IPS DF 6.9 (cell line): ENCODE measurements around the gene NEDD4L.

ENCODE experiments used
- DNase-seq: peaks from one replicate; pipeline ENCODE4 v3.0.0-alpha.2; 2013; ENCODE audit warnings: low read depth, low spot score
- H3K27ac ChIP-seq: one replicate; pipeline ENCODE4 v1.5.1; 2013; ENCODE audit warnings: low read length, control low read depth
- H3K27me3 ChIP-seq: 2 replicates; pipeline ENCODE4 v1.6.1; 2013; ENCODE audit warnings: mild to moderate bottlenecking, low read length; ENCODE audit not compliant: control insufficient read depth, insufficient read depth
- H3K36me3 ChIP-seq: 2 replicates; pipeline ENCODE4 v1.6.1; 2013; ENCODE audit warnings: low read length; ENCODE audit not compliant: control insufficient read depth, insufficient read depth
- H3K4me1 ChIP-seq: 2 replicates; pipeline ENCODE4 v1.6.1; 2013; ENCODE audit warnings: low read length; ENCODE audit not compliant: control insufficient read depth, insufficient read depth
- H3K4me3 ChIP-seq: 2 replicates; pipeline ENCODE4 v1.5.1; 2013; ENCODE audit warnings: mild to moderate bottlenecking, low read length
- H3K9me3 ChIP-seq: 2 replicates; pipeline ENCODE4 v1.6.1; 2013; ENCODE audit warnings: low read length, inconsistent platforms; ENCODE audit not compliant: control insufficient read depth, insufficient read depth
- WGBS: extraction: QIAGEN DNeasy Blood & Tissue Kit; methylation state at CpG from one replicate; pipeline ENCODE4 v1.1.7; 2013; ENCODE audit warnings: mixed read lengths, missing lambda C conversion rate; ENCODE audit not compliant: insufficient read length, insufficient coverage; 5-methylcytosine and 5-hydroxymethylcytosine counted together

The NEDD4L gene

GRCh38 chr18:58362027-58362575 lies 318.1 kb downstream of the NEDD4L start:
- Histone ChIP-seq H3K27ac (no peak overlapping the region), H3K36me3 (no peaks in the 10 kb centered on the region), H3K4me1 (no peaks in the 10 kb centered on the region), H3K9me3 (no peaks in the 10 kb centered on the region), H3K27me3 (no peaks in the 10 kb centered on the region), H3K4me3 (no peak overlapping the region)
- WGBS, result no CpG with 5 or more reads among the region's 8 CpGs
- DNase-seq, result no peak

GRCh38 chr18:58362829-58363271 lies 318.8 kb downstream of the NEDD4L start:
- no peak for DNase-seq
- Histone ChIP-seq H3K9me3 (no peaks in the 10 kb centered on the region), H3K27ac (no peak overlapping the region), H3K4me3 (no peak overlapping the region), H3K36me3 (no peaks in the 10 kb centered on the region; the same call in 1 of the 2 replicates), H3K4me1 (no peaks in the 10 kb centered on the region), H3K27me3 (no peaks in the 10 kb centered on the region)
- no CpG with 5 or more reads among the region's 2 CpGs for WGBS

DNA sequence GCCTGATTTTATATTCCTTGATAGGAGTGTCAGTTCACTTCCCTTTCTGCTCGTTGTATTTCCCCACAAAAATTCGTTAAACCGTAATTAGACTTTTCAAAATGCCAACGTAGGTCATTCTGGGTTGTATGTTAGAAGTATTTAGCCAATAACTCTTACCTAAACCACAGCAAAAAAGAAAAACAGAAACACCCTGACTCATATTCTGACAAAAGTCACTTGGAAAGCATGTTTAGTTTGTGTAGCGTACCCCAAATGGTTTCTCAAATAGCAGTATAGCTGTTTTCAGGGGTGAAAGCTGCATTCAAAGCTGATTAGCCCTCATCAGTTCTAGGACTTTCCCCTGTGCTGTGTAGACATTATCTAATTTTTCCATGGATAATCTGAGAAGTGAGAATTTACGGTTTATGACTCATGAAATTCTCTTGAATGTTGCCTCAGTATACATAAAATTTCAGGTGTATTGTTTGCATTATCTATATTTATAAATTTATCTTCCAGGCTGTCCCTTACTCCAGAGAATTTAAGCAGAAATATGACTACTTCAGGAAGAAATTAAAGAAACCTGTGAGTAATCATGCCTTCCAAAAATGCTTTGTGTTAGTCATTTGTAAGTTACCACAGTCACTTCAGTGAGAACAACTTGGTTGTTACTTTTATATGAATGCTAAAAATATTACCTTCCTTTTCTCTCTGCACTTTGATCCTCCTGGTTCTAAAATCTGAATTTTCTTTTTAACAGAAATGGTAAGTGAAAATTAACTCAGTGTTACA lies 319.9 kb downstream of the NEDD4L start:
- peaks cover 2% of the 10 kb centered on the region; the same call in 1 of the 2 replicates for H3K36me3 ChIP-seq
- H3K27ac ChIP-seq, result no peak overlapping the region
- no peak for DNase-seq
- no peaks in the 10 kb centered on the region for H3K27me3 ChIP-seq
- H3K4me3 ChIP-seq, result no peak overlapping the region
- H3K4me1 ChIP-seq, result no peaks in the 10 kb centered on the region
- no CpG with 5 or more reads among the region's 6 CpGs for WGBS
- H3K9me3 ChIP-seq, result no peaks in the 10 kb centered on the region

- no CpG with 5 or more reads among the region's 7 CpGs for WGBS
Measured at GRCh38 chr18:58364876-58365528, 321.0 kb downstream of the NEDD4L start.

DNA sequence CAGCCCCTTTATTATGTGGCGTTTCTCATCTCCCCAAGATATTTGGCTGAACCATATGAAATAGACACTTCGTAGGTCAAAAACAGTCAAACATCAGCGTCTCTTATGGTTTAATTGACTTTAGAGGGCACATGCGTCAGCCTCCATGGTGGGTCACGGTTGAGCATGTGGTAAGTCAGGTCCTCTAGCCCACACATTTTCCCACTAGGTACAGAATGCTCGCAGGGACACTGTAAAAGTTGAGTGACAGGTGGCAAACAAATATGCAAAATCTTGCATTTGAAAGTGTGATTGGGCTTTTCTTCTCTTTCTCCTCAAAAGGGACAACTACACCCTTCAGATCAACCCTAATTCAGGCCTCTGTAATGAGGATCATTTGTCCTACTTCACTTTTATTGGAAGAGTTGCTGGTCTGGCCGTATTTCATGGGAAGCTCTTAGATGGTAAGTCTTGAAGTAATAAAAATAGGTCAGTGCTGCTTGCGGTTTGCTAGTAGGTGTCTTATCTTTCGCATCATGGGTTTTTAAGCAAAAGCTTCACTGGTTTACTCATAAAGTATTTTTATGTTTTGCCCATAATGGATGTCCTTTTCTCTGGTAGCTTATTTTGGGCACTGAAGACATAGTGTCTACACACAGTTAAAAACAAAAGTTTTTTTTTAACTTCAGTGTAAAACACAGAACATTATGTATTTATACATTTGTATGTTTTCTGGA lies 323.6 kb downstream of the NEDD4L start:
- peaks cover 15% of the 10 kb centered on the region; the same call in 1 of the 2 replicates for H3K36me3 ChIP-seq
- no peaks in the 10 kb centered on the region for H3K27me3 ChIP-seq
- no peaks in the 10 kb centered on the region for H3K4me1 ChIP-seq
- no peak overlapping the region for H3K4me3 ChIP-seq
- no peak overlapping the region for H3K27ac ChIP-seq
- no CpG with 5 or more reads among the region's 9 CpGs for WGBS
- H3K9me3 ChIP-seq, result no peaks in the 10 kb centered on the region
- DNase-seq, result no peak

More at GRCh38 chr18:58364876-58365528, 321.0 kb downstream of the NEDD4L start:
- H3K36me3 ChIP-seq, result peaks cover 3% of the 10 kb centered on the region; the same call in 1 of the 2 replicates
- DNase-seq, result no peak
- no peaks in the 10 kb centered on the region for H3K4me1 ChIP-seq
- H3K4me3 ChIP-seq, result no peak overlapping the region
- H3K27me3 ChIP-seq, result no peaks in the 10 kb centered on the region
- no peak overlapping the region for H3K27ac ChIP-seq
- H3K9me3 ChIP-seq, result no peaks in the 10 kb centered on the region

DNA sequence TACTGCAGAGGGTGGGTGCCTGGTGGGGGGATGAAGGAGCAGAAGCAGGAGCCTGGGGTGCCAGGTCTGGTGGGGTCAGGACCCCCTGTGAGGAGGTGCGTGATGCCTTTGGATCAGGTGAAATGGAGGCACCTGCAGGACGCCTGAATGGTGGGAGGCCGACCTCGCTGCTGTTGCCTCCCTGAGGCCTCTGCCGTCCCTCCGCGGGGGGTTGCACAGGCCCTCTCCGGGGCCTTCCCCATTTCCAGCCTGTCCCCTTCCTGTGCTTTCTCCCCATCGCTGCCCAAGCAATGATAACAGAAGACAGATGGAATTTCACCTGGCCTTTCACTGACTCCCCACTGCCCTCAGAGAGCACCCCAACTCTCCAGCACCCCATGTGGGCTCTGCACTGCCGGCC lies 325.6 kb downstream of the NEDD4L start:
- Histone ChIP-seq H3K4me3 (no peak overlapping the region), H3K36me3 (peaks cover 15% of the 10 kb centered on the region; the same call in 1 of the 2 replicates), H3K4me1 (no peaks in the 10 kb centered on the region), H3K27me3 (no peaks in the 10 kb centered on the region), H3K9me3 (no peaks in the 10 kb centered on the region), H3K27ac (no peak overlapping the region)
- no CpG with 5 or more reads among the region's 10 CpGs for WGBS
- no peak for DNase-seq

- no peak for DNase-seq
- Histone ChIP-seq H3K9me3 (no peaks in the 10 kb centered on the region), H3K4me3 (no peak overlapping the region), H3K27me3 (no peaks in the 10 kb centered on the region), H3K4me1 (no peaks in the 10 kb centered on the region), H3K36me3 (peaks cover 15% of the 10 kb centered on the region; the same call in 1 of the 2 replicates), H3K27ac (no peak overlapping the region)
- no CpG with 5 or more reads among the region's 10 CpGs for WGBS
Measured at GRCh38 chr18:58370038-58370580, 326.1 kb downstream of the NEDD4L start.

DNA sequence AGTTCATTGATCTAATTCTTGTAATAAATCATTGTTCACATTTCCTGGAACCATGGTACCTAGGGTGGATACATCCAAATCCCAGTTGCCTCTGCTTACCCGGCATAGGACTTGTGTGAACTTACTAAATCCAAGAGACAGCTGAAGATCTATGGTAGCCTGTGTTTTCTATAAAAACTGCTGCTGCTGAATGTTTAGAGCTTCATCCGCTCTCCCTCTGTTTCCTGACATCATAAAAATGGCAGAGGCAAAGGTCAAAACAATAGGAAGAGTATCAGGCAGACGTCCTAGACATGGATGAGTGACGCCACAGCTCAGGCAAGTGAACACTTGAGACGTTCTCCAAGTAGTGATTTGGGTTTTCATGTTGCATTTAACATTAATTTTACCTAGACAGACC lies 326.6 kb downstream of the NEDD4L start:
- H3K9me3 ChIP-seq, result no peaks in the 10 kb centered on the region
- H3K4me3 ChIP-seq, result no peak overlapping the region
- no peak for DNase-seq
- no CpG with 5 or more reads among the region's 5 CpGs for WGBS
- no peaks in the 10 kb centered on the region for H3K27me3 ChIP-seq
- H3K36me3 ChIP-seq, result peaks cover 15% of the 10 kb centered on the region; the same call in 1 of the 2 replicates
- H3K27ac ChIP-seq, result no peak overlapping the region
- H3K4me1 ChIP-seq, result no peaks in the 10 kb centered on the region

DNA sequence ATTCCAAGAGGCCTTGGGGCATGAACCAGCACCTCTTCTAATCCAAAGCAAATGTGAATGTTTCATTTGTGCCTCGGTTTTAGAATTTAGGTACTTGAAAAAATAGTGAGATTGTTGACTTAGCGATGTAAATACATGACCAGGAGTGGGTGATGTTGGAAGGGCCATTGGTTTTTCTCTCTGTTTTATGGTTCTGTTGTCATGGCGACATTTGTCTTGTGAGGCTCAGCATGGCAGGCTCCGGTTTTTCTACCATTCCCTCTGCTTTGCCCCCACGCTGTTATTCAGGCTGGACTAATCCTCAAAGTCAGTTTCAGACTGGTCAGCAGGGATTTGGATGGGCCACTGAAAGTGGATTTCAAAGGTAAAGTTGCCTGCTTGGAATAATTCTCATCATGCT lies 329.5 kb downstream of the NEDD4L start:
- Histone ChIP-seq H3K9me3 (no peaks in the 10 kb centered on the region), H3K27ac (no peak overlapping the region), H3K27me3 (no peaks in the 10 kb centered on the region), H3K4me3 (no peak overlapping the region), H3K4me1 (no peaks in the 10 kb centered on the region), H3K36me3 (peaks cover 18% of the 10 kb centered on the region; the same call in 1 of the 2 replicates)
- DNase-seq, result no peak
- no CpG with 5 or more reads among the region's 5 CpGs for WGBS

GRCh38 chr18:58375051-58375450 lies 331.0 kb downstream of the NEDD4L start:
- Histone ChIP-seq H3K4me3 (no peak overlapping the region), H3K27me3 (no peaks in the 10 kb centered on the region), H3K4me1 (no peaks in the 10 kb centered on the region), H3K27ac (no peak overlapping the region), H3K36me3 (peaks cover 14% of the 10 kb centered on the region; the same call in 1 of the 2 replicates), H3K9me3 (no peaks in the 10 kb centered on the region)
- no peak for DNase-seq
- WGBS, result no CpG with 5 or more reads among the region's 8 CpGs
